Calu3 (cell line): ENCODE results near the gene LRBA. TPM values are rescaled to one million over a fixed set of nuclear protein-coding genes. Genes with fewer than 3 reads are reported as not detected.
A peak's percentile ranks its signal among the peaks of the same experiment; 100 is the strongest.

Experiments
- BruUV-seq: library from RNA; stranded (reverse); fragments of 400-500 nt; replicated peaks from 2 replicates; lab custom pipeline; 2021; lab: Mats Ljungman, UMichigan
- CTCF ChIA-PET: fragments of 300-600 bp; sonication (Branson Sonifier 250); formaldehyde crosslinking; loops from one replicate; lab custom pipeline; 2022; ENCODE audit warnings: antibody characterized with exemption; lab: Charles Lee
- DNase-seq: peaks from one replicate; pipeline ENCODE4 v3.0.0; 2022
- H3K27ac Mint-ChIP-seq: one replicate; pipeline ENCODE4 v1.8.0; 2022; ENCODE audit warnings: mixed read lengths; ENCODE audit not compliant: unreplicated experiment
- H3K27me3 Mint-ChIP-seq: one replicate; pipeline ENCODE4 v1.8.0; 2022; ENCODE audit warnings: mixed read lengths; ENCODE audit not compliant: unreplicated experiment
- H3K36me3 Mint-ChIP-seq: one replicate; pipeline ENCODE4 v1.8.0; 2022; ENCODE audit warnings: mild to moderate bottlenecking, moderate library complexity, mixed read lengths; ENCODE audit not compliant: insufficient read depth, unreplicated experiment
- H3K4me1 Mint-ChIP-seq: one replicate; pipeline ENCODE4 v1.8.0; 2022; ENCODE audit warnings: mild to moderate bottlenecking, low read depth, mixed read lengths; ENCODE audit not compliant: unreplicated experiment
- H3K4me3 Mint-ChIP-seq: one replicate; pipeline ENCODE4 v1.8.0; 2022; ENCODE audit warnings: mild to moderate bottlenecking, low read depth, moderate library complexity, mixed read lengths; ENCODE audit not compliant: unreplicated experiment
- H3K9me3 Mint-ChIP-seq: one replicate; pipeline ENCODE4 v1.8.0; 2022; ENCODE audit warnings: low read depth, mixed read lengths; ENCODE audit not compliant: unreplicated experiment
- CTCF ChIP-seq: fragments of 200-600 bp; IDR thresholded peaks from one replicate; pipeline ENCODE4 v1.8.0; 2022; ENCODE audit warnings: antibody characterized with exemption; ENCODE audit not compliant: unreplicated experiment
- intact Hi-C: fragments of 100-400 bp; cut with micrococcal nuclease; formaldehyde crosslinking; loops from one replicate; pipeline ENCODE4 v1.10.0; 2022; ENCODE audit not compliant: unreplicated experiment
- total RNA-seq: library from RNA; stranded (reverse); gene quantifications from 2 replicates; pipeline ENCODE4 v1.2.3, GENCODE V29; 2022

LRBA gene
- total RNA-seq, 1 experiment from 2014 or later = 49.0 TPM

GRCh38 chr4:150268444-150268843 is 746.6 kb downstream of the LRBA start:
- no peak for TF ChIP-seq CTCF
- H3K27me3 Mint-ChIP-seq = no peaks in the 10 kb centered on the region
- no peaks in the 10 kb centered on the region for H3K9me3 Mint-ChIP-seq
- no peak for DNase-seq
- BruUV-seq = no TSS peak
- CTCF ChIA-PET = no interaction called here
- no peaks in the 10 kb centered on the region for H3K36me3 Mint-ChIP-seq
- no peak overlapping the region for H3K27ac Mint-ChIP-seq
- intact Hi-C loops = no loop called here
- no peaks in the 10 kb centered on the region for H3K4me1 Mint-ChIP-seq
- no peak overlapping the region for H3K4me3 Mint-ChIP-seq

- BruUV-seq = no TSS peak
- H3K4me3 Mint-ChIP-seq = no peak overlapping the region
- no peaks in the 10 kb centered on the region for H3K9me3 Mint-ChIP-seq
- intact Hi-C loops = no loop called here
- no peak for TF ChIP-seq CTCF
- no peak for DNase-seq
- H3K27ac Mint-ChIP-seq = no peak overlapping the region
- H3K4me1 Mint-ChIP-seq = no peaks in the 10 kb centered on the region
- H3K27me3 Mint-ChIP-seq = no peaks in the 10 kb centered on the region
- CTCF ChIA-PET = no interaction called here
- H3K36me3 Mint-ChIP-seq = no peaks in the 10 kb centered on the region
Observed at GRCh38 chr4:150265806-150266205, 749.3 kb downstream of the LRBA start.

GRCh38 chr4:150264595-150265161 is 750.4 kb downstream of the LRBA start:
- H3K27me3 Mint-ChIP-seq = no peaks in the 10 kb centered on the region
- H3K36me3 Mint-ChIP-seq = no peaks in the 10 kb centered on the region
- H3K27ac Mint-ChIP-seq = no peak overlapping the region
- H3K4me3 Mint-ChIP-seq = no peak overlapping the region
- BruUV-seq = TSS peak; percentile 45
- no peaks in the 10 kb centered on the region for H3K4me1 Mint-ChIP-seq
- TF ChIP-seq CTCF = no peak
- DNase-seq = no peak
- CTCF ChIA-PET = no interaction called here
- intact Hi-C loops = no loop called here
- H3K9me3 Mint-ChIP-seq = no peaks in the 10 kb centered on the region

- intact Hi-C loops = no loop called here
- Mint-ChIP-seq H3K27ac (no peak overlapping the region), H3K4me1 (no peaks in the 10 kb centered on the region), H3K36me3 (no peaks in the 10 kb centered on the region), H3K4me3 (no peak overlapping the region), H3K27me3 (no peaks in the 10 kb centered on the region), H3K9me3 (no peaks in the 10 kb centered on the region)
- no peak for DNase-seq
- TF ChIP-seq CTCF = no peak
- CTCF ChIA-PET = no interaction called here
- BruUV-seq = no TSS peak
Observed at GRCh38 chr4:150262611-150263010, 752.5 kb downstream of the LRBA start.
